GM23338 (cell line): Measurements from ENCODE around the gene AGR3. TPM values are rescaled to one million over a fixed set of nuclear protein-coding genes. Genes with fewer than 3 reads are reported as not detected.

Experiments used
- ATAC-seq: fragments of 200-7000 bp; cut with Tn5 transposase; 3 replicates; pipeline ENCODE4 v1.9.1; 2020
- DNase-seq: peaks from one replicate; pipeline ENCODE4 v3.0.0-alpha.2; 2015; ENCODE audit warnings: low spot score
- H2AFZ ChIP-seq: fragments of 200-600 bp; sonication (generic); 2 replicates; pipeline ENCODE4 v1.8.0; 2016; ENCODE audit warnings: antibody characterized with exemption, mild to moderate bottlenecking, moderate library complexity
- H3F3A ChIP-seq: fragments of 200-600 bp; sonication (generic); replicated peaks from 2 replicates; pipeline ENCODE4 v1.8.0; 2017; ENCODE audit warnings: antibody characterized with exemption, mixed run types, low read depth
- H3K27ac ChIP-seq: fragments of 200-600 bp; sonication (generic); 2 replicates; pipeline ENCODE4 v1.6.1; 2016; ENCODE audit warnings: low read depth
- H3K27me3 ChIP-seq: fragments of 200-600 bp; sonication (generic); 2 replicates; pipeline ENCODE4 v1.8.0; 2016; ENCODE audit warnings: mild to moderate bottlenecking, mixed run types, moderate library complexity; ENCODE audit not compliant: insufficient read depth
- H3K36me3 ChIP-seq: fragments of 200-600 bp; sonication (generic); 2 replicates; pipeline ENCODE4 v1.8.0; 2016; ENCODE audit warnings: mild to moderate bottlenecking; ENCODE audit not compliant: insufficient read depth
- H3K4me1 ChIP-seq: fragments of 200-600 bp; sonication (generic); 2 replicates; pipeline ENCODE4 v1.8.0; 2016; ENCODE audit warnings: mild to moderate bottlenecking, moderate library complexity; ENCODE audit not compliant: insufficient read depth
- H3K4me2 ChIP-seq: fragments of 200-600 bp; sonication (generic); 2 replicates; pipeline ENCODE4 v1.7.1; 2017; ENCODE audit warnings: mixed run types
- H3K4me3 ChIP-seq: fragments of 200-600 bp; sonication (generic); 2 replicates; pipeline ENCODE4 v1.6.1; 2016; ENCODE audit warnings: mixed run types
- H3K79me2 ChIP-seq: fragments of 200-600 bp; sonication (generic); replicated peaks from 2 replicates; pipeline ENCODE4 v1.8.0; 2017; ENCODE audit warnings: mild to moderate bottlenecking; ENCODE audit not compliant: insufficient read depth
- H3K9me2 ChIP-seq: fragments of 200-600 bp; sonication (generic); 2 replicates; pipeline ENCODE4 v1.8.0; 2017; ENCODE audit not compliant: insufficient read depth
- H4K20me1 ChIP-seq: fragments of 200-600 bp; sonication (generic); replicated peaks from 2 replicates; pipeline ENCODE4 v1.8.0; 2017; ENCODE audit warnings: mild to moderate bottlenecking; ENCODE audit not compliant: insufficient read depth
- H3K27ac Mint-ChIP-seq: 2 replicates; pipeline ENCODE4 v1.8.0; 2020; ENCODE audit warnings: inconsistent platforms, mild to moderate bottlenecking, moderate library complexity, mixed read lengths
- H3K27me3 Mint-ChIP-seq: 3 replicates; pipeline ENCODE4 v1.8.0; 2022; ENCODE audit warnings: low read depth, mild to moderate bottlenecking, moderate library complexity, mixed read lengths, inconsistent platforms; ENCODE audit not compliant: insufficient read depth, poor library complexity
- H3K36me3 Mint-ChIP-seq: 3 replicates; pipeline ENCODE4 v1.8.0; 2021; ENCODE audit warnings: low read depth, mild to moderate bottlenecking, inconsistent platforms, moderate library complexity, mixed read lengths
- H3K4me1 Mint-ChIP-seq: 3 replicates; pipeline ENCODE4 v1.8.0; 2020; ENCODE audit warnings: mild to moderate bottlenecking, inconsistent platforms, mixed read lengths
- H3K4me3 Mint-ChIP-seq: 3 replicates; pipeline ENCODE4 v1.8.0; 2021; ENCODE audit warnings: moderate library complexity, mild to moderate bottlenecking, inconsistent platforms, mixed read lengths
- H3K9me3 Mint-ChIP-seq: 3 replicates; pipeline ENCODE4 v1.8.0; 2020; ENCODE audit warnings: moderate library complexity, mild to moderate bottlenecking, inconsistent platforms, mixed read lengths
- CREB1 ChIP-seq: fragments of 250-450 bp; sonication (Bioruptor Pico); IDR thresholded peaks from 2 replicates; pipeline ENCODE4 v1.5.0; 2020; ENCODE audit warnings: low read depth, mild to moderate bottlenecking, moderate library complexity
- EZH2 ChIP-seq: fragments of 200-600 bp; sonication (generic); IDR thresholded peaks from one replicate; pipeline ENCODE4 v1.8.0; 2017; ENCODE audit warnings: antibody characterized with exemption, mild to moderate bottlenecking, low read depth; ENCODE audit not compliant: unreplicated experiment
- EZH2phosphoT487 ChIP-seq: fragments of 200-600 bp; sonication (generic); IDR thresholded peaks from one replicate; pipeline ENCODE4 v1.8.1; 2018; ENCODE audit warnings: antibody characterized with exemption; ENCODE audit not compliant: unreplicated experiment
- JUNB ChIP-seq: IDR thresholded peaks from one replicate; pipeline ENCODE4 v1.6.1; 2016; ENCODE audit warnings: antibody characterized with exemption; ENCODE audit not compliant: unreplicated experiment
- NANOG ChIP-seq: IDR thresholded peaks from 2 replicates; pipeline ENCODE4 v1.6.1; 2016; ENCODE audit warnings: antibody characterized with exemption, borderline replicate concordance
- POLR2AphosphoS5 ChIP-seq: IDR thresholded peaks from 2 replicates; pipeline ENCODE4 v1.6.1; 2016; ENCODE audit warnings: antibody characterized with exemption, low read depth
- STAT1 ChIP-seq: IDR thresholded peaks from one replicate; pipeline ENCODE4 v1.6.1; 2016; ENCODE audit warnings: antibody characterized with exemption; ENCODE audit not compliant: unreplicated experiment
- ZNF114 ChIP-seq: fragments of 250-450 bp; sonication (Bioruptor Pico); IDR thresholded peaks from 2 replicates; pipeline ENCODE4 v1.5.0; 2020; ENCODE audit warnings: mild to moderate bottlenecking, moderate library complexity
- ZNF331 ChIP-seq: fragments of 250-450 bp; sonication (Bioruptor Pico); IDR thresholded peaks from 2 replicates; pipeline ENCODE4 v1.5.0; 2020; ENCODE audit warnings: low read depth, mild to moderate bottlenecking, moderate library complexity
- ZNF462 ChIP-seq: fragments of 250-450 bp; sonication (Bioruptor Pico); IDR thresholded peaks from 2 replicates; pipeline ENCODE4 v1.5.0; 2020; ENCODE audit warnings: mild to moderate bottlenecking, moderate library complexity
- polyA plus RNA-seq: library from polyadenylated mRNA; unstranded; fragments of >200 nt; fragmentation: Nextera tagmentation; extraction: Ambion mirVana; gene quantifications from 2 replicates; pipeline ENCODE4 v1.2.1, GENCODE V29; 2016
- total RNA-seq: library from RNA; depleted of rRNA; stranded (reverse); fragments of >200 nt; shearing (Covaris generic); gene quantifications from 2 replicates; pipeline ENCODE4 v1.2.3, GENCODE V29; 2014
- TF ChIP-seq, protein P1 (sequence below): IDR thresholded peaks from one replicate; pipeline ENCODE4 v1.6.1; 2018; ENCODE audit warnings: antibody characterized with exemption; ENCODE audit not compliant: unreplicated experiment
- TF ChIP-seq, protein P2 (sequence below), 2 experiments: fragments of 200-600 bp in 1 of 2; sonication (generic) in 1 of 2; conservative IDR thresholded peaks; 2 replicates each; pipeline versions ENCODE4 v1.5.1 to v1.6.1; 2016 to 2017; ENCODE audit warnings: antibody characterized with exemption in 2 of 2, low read depth in 2 of 2, mild to moderate bottlenecking in 2 of 2, moderate library complexity in 1 of 2
- TF ChIP-seq, protein P3 (sequence below): IDR thresholded peaks from 2 replicates; pipeline ENCODE4 v1.6.1; 2016; ENCODE audit warnings: antibody characterized with exemption

The AGR3 gene
- total and polyA plus RNA-seq, 2 experiments from 2014 or later, result not detected

DNA sequence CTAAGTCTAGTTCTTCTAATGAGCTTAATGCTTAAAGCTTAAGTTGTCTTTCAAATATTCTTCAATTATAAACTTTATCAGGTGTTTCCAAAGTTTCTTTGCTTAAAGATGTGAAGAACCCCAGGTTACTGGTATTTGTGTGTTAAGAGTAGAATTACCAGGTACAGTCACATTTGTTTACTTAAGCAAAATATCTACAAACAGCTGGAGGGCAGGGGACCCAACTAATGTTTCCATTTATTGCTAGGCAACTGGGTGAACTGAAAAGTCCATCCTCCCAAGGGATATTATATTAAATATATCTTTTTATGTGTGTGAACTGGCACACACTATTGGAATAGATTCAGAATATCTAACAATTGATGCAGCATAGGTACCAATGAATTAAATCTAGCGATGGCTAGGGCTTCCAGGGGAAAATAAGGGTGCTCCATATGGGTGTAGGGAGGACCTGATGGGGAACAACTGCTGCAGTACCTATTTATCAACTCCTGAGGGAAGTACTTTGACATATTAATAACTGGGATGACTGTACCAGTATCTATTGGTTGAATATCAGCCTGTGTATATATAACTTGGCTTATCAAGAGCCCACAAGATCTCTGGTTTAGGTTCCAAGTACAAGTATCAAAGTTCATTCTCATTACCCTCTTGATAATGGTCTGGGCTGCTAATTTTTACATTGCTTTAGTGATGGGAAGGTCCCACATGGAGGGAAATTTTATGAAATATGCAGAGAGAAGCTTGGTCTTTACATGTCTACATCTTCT, 10.3 kb upstream of the AGR3 start:
- Histone ChIP-seq H2AFZ (no peak overlapping the region), H3K27me3 (no peaks in the 10 kb centered on the region), H3K36me3 (no peaks in the 10 kb centered on the region), H3F3A (no peaks in the 10 kb centered on the region), H3K79me2 (no peaks in the 10 kb centered on the region), H4K20me1 (no peaks in the 10 kb centered on the region), H3K4me3 (no peak overlapping the region), H3K4me2 (no peak overlapping the region), H3K4me1 (no peaks in the 10 kb centered on the region), H3K27ac (no peak overlapping the region), H3K9me2 (no peaks in the 10 kb centered on the region)
- no peaks in the 10 kb centered on the region; the same call in 2 of the 3 replicates for H3K9me3 Mint-ChIP-seq
- peaks cover 4% of the 10 kb centered on the region for H3K27me3 Mint-ChIP-seq
- no peaks in the 10 kb centered on the region for H3K4me1 Mint-ChIP-seq
- ATAC-seq (no peak), DNase-seq (no peak)
- no peak overlapping the region for H3K27ac Mint-ChIP-seq
- H3K36me3 Mint-ChIP-seq, result no peaks in the 10 kb centered on the region
- no peak for TF ChIP-seq EZH2
- TF ChIP-seq, protein P1, sequence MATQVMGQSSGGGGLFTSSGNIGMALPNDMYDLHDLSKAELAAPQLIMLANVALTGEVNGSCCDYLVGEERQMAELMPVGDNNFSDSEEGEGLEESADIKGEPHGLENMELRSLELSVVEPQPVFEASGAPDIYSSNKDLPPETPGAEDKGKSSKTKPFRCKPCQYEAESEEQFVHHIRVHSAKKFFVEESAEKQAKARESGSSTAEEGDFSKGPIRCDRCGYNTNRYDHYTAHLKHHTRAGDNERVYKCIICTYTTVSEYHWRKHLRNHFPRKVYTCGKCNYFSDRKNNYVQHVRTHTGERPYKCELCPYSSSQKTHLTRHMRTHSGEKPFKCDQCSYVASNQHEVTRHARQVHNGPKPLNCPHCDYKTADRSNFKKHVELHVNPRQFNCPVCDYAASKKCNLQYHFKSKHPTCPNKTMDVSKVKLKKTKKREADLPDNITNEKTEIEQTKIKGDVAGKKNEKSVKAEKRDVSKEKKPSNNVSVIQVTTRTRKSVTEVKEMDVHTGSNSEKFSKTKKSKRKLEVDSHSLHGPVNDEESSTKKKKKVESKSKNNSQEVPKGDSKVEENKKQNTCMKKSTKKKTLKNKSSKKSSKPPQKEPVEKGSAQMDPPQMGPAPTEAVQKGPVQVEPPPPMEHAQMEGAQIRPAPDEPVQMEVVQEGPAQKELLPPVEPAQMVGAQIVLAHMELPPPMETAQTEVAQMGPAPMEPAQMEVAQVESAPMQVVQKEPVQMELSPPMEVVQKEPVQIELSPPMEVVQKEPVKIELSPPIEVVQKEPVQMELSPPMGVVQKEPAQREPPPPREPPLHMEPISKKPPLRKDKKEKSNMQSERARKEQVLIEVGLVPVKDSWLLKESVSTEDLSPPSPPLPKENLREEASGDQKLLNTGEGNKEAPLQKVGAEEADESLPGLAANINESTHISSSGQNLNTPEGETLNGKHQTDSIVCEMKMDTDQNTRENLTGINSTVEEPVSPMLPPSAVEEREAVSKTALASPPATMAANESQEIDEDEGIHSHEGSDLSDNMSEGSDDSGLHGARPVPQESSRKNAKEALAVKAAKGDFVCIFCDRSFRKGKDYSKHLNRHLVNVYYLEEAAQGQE, result no peak
- no peak for TF ChIP-seq ZNF462
- TF ChIP-seq CREB1, result no peak
- no peak for TF ChIP-seq ZNF331
- no peak for TF ChIP-seq EZH2phosphoT487
- TF ChIP-seq, protein P2, sequence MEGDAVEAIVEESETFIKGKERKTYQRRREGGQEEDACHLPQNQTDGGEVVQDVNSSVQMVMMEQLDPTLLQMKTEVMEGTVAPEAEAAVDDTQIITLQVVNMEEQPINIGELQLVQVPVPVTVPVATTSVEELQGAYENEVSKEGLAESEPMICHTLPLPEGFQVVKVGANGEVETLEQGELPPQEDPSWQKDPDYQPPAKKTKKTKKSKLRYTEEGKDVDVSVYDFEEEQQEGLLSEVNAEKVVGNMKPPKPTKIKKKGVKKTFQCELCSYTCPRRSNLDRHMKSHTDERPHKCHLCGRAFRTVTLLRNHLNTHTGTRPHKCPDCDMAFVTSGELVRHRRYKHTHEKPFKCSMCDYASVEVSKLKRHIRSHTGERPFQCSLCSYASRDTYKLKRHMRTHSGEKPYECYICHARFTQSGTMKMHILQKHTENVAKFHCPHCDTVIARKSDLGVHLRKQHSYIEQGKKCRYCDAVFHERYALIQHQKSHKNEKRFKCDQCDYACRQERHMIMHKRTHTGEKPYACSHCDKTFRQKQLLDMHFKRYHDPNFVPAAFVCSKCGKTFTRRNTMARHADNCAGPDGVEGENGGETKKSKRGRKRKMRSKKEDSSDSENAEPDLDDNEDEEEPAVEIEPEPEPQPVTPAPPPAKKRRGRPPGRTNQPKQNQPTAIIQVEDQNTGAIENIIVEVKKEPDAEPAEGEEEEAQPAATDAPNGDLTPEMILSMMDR (conservative IDR thresholded peaks at IDR 0.05; ENCODE audit: low read depth in 2 of 2), result no peak
- TF ChIP-seq POLR2AphosphoS5, result no peak
- TF ChIP-seq NANOG, result no peak
- no peak for TF ChIP-seq ZNF114 (CRISPR knock-in tag)
- no peak for TF ChIP-seq JUNB
- TF ChIP-seq, protein P3, sequence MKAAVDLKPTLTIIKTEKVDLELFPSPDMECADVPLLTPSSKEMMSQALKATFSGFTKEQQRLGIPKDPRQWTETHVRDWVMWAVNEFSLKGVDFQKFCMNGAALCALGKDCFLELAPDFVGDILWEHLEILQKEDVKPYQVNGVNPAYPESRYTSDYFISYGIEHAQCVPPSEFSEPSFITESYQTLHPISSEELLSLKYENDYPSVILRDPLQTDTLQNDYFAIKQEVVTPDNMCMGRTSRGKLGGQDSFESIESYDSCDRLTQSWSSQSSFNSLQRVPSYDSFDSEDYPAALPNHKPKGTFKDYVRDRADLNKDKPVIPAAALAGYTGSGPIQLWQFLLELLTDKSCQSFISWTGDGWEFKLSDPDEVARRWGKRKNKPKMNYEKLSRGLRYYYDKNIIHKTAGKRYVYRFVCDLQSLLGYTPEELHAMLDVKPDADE, result no peak
- no peak for TF ChIP-seq STAT1
- no peak overlapping the region for H3K4me3 Mint-ChIP-seq
